Esophagus (tissue), 2 donors: ENCODE measurements around the gene DOCK1. TPM values are rescaled to one million over a fixed set of nuclear protein-coding genes. Genes with fewer than 3 reads are reported as not detected.

Experiments
- H3K27ac ChIP-seq, 2 donors: one replicate each; pipeline ENCODE4 v1.5.1; 2013; ENCODE audit warnings: low read depth in 2 of 2, mild to moderate bottlenecking in 2 of 2, inconsistent platforms in 1 of 2, low read length in 1 of 2, moderate library complexity in 1 of 2
- H3K27me3 ChIP-seq, 2 donors: one replicate each; pipeline ENCODE4 v1.6.1; 2013; ENCODE audit warnings: low read length in 2 of 2, control low read depth in 1 of 2, mild to moderate bottlenecking in 1 of 2; ENCODE audit not compliant: insufficient read depth in 2 of 2, control insufficient read depth in 1 of 2
- H3K36me3 ChIP-seq, 2 donors: one replicate each; pipeline ENCODE4 v1.6.1; 2013; ENCODE audit warnings: low read length in 1 of 2; ENCODE audit not compliant: control insufficient read depth in 2 of 2, insufficient read depth in 2 of 2
- H3K4me1 ChIP-seq, 2 donors: one replicate each; pipeline ENCODE4 v1.6.1; 2013; ENCODE audit warnings: low read length in 1 of 2; ENCODE audit not compliant: control insufficient read depth in 2 of 2, insufficient read depth in 2 of 2
- H3K4me3 ChIP-seq, 2 donors: one replicate each; pipeline ENCODE4 v1.5.1; 2013; ENCODE audit warnings: low read length in 2 of 2, mild to moderate bottlenecking in 2 of 2, low read depth in 1 of 2, moderate library complexity in 1 of 2
- H3K9me3 ChIP-seq, 2 donors: one replicate each; pipeline ENCODE4 v1.6.1; 2013; ENCODE audit warnings: mild to moderate bottlenecking in 2 of 2, low read depth in 1 of 2, low read length in 1 of 2, moderate library complexity in 1 of 2; ENCODE audit not compliant: control insufficient read depth in 2 of 2, insufficient read depth in 1 of 2
- WGBS, 2 donors: extraction: QIAGEN DNeasy Blood & Tissue Kit; methylation state at CpG; one replicate each; pipeline ENCODE4 v1.1.7; 2013; 5-methylcytosine and 5-hydroxymethylcytosine counted together
- polyA plus RNA-seq, 2 donors: library from polyadenylated mRNA; stranded (reverse); fragments of 200-250 nt; gene quantifications; one replicate each; pipeline ENCODE4 v1.2.3, GENCODE V29; 2013
- donor health status: healthy with polysubstance abuse.
- donor health status: Bipolar disorder and iron deficiency.

The DOCK1 gene
- polyA plus RNA-seq, 2 donors: 11.4 to 17.5 TPM

DNA sequence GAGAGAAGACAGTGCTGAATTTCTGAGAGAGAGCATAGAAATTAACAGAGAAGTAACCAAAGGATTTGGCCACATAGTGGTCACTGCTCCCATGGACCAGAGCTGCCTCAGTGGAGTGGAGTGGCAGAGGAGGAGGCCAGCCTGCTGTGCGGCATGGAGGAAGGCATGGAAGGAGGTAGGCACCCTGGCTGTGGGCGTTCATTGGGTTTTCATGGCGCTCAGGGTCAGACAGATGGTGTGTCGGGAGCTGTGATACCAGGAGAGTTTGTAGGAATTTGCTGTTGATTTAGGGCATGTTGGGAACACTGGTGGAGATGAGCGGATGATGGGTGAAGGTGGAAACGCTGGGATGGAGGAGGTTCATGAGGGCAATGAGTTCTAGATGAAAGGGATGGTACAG is 370.0 kb downstream of the DOCK1 start:
- Histone ChIP-seq H3K9me3 (no peaks in the 10 kb centered on the region), H3K36me3 (no peaks in the 10 kb centered on the region)

DNA sequence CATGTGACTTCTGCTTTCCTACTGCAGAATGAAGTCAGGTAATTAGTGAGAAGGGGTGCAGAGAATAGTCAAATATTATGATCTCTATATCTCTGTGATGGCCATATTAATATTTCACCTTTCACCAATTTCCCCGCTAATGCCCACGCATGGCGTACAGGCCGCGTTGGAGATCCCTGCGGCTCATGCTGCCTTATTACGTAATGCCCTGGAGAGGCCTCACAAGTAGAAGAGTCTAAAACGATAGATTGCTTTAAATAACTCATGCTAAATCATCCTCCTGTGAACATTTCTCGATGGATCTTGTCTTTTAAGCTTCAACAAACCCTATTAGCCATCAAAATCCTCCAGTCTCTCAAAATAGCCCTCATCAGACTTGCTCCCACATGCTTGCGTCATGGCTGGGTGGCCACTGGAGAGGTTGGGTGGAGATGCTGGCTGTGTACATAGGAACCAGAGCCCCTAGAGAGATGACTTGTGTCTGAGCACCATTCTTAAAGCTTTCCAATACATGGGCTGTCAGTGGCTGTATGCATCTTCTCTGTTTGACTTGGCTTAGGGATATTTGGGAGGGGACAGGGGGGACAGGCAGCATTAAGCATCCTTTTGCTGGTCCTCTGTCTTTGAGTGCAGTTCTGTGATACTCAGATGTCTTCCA is 370.7 kb downstream of the DOCK1 start:
- 93 to 94% methylated on average over 10 of the region's 10 CpGs for WGBS, 2 donors
- H3K4me1 ChIP-seq: no peaks in the 10 kb centered on the region
- no peaks in the 10 kb centered on the region for H3K9me3 ChIP-seq
- H3K27ac ChIP-seq: no peak overlapping the region
- H3K4me3 ChIP-seq: no peak overlapping the region
- H3K27me3 ChIP-seq: no peaks in the 10 kb centered on the region
- no peaks in the 10 kb centered on the region for H3K36me3 ChIP-seq

More for the DNA sequence above, 370.0 kb downstream of the DOCK1 start:
- H3K4me1 ChIP-seq: no peaks in the 10 kb centered on the region
- no peak overlapping the region for H3K4me3 ChIP-seq
- WGBS, 2 donors: 94 to 96% methylated on average over 6 of the region's 6 CpGs
- no peak overlapping the region for H3K27ac ChIP-seq
- H3K27me3 ChIP-seq: no peaks in the 10 kb centered on the region

DNA sequence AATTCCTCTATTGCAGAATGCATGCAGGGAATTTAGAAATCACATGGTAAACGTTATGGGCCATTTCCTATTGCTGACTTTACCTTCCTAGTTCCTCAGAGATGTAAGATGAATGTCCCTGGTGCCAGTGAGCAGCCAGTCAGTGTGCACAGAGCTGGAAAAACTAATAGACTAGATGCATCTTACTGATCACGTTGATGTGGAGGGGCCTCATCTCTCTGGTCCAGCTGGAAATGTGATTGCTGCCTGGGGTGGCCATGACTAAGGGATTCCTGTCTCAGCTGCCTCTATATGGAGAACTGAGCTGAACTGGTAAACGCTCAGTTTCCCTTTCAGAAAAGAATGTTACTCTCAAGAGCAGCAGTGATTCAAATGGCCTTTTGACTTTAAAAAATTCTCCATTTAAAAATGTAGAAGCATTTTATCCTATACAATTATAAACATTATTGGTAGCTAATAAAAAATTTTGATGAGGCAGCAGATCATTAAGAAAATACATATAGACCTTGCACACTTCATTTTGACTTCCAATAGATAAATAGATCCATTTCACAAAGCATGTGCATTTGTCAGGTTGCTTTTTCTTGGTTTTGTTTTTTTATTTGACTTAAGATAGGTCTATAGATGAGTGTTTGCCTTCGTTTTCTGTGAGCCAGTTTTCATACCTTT is 371.7 kb downstream of the DOCK1 start:
- H3K4me3 ChIP-seq: no peak overlapping the region
- H3K9me3 ChIP-seq: no peaks in the 10 kb centered on the region
- H3K27ac ChIP-seq: no peak overlapping the region
- H3K36me3 ChIP-seq: no peaks in the 10 kb centered on the region
- no peaks in the 10 kb centered on the region for H3K27me3 ChIP-seq
- 71% methylated on average over 4 of the region's 4 CpGs for WGBS, 2 donors
- no peaks in the 10 kb centered on the region for H3K4me1 ChIP-seq

DNA sequence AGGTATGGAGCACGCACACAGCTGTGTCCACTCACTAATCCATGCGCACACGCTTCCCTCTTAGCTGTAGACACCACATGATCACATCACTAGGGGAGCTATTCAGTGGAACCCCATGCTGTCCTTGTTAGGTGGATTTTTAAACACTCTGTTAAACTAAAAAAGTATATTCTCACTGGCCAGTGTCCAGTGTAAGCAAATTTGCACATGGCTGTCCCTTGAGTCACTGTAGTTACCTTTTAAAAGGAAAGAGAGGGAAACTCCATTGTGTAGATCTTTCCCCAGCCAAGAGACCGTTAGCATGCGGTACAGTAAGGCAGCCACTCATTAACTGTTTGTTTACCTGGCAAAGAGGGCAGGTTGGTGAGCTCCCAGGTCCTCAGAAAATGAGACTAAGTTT is 372.8 kb downstream of the DOCK1 start:
- no peaks in the 10 kb centered on the region for H3K36me3 ChIP-seq
- H3K4me1 ChIP-seq: no peaks in the 10 kb centered on the region
- H3K27ac ChIP-seq: no peak overlapping the region
- H3K9me3 ChIP-seq: no peaks in the 10 kb centered on the region
- H3K27me3 ChIP-seq: no peaks in the 10 kb centered on the region
- H3K4me3 ChIP-seq: no peak overlapping the region
- WGBS, 2 donors: 70 to 72% methylated on average over 5 of the region's 5 CpGs

DNA sequence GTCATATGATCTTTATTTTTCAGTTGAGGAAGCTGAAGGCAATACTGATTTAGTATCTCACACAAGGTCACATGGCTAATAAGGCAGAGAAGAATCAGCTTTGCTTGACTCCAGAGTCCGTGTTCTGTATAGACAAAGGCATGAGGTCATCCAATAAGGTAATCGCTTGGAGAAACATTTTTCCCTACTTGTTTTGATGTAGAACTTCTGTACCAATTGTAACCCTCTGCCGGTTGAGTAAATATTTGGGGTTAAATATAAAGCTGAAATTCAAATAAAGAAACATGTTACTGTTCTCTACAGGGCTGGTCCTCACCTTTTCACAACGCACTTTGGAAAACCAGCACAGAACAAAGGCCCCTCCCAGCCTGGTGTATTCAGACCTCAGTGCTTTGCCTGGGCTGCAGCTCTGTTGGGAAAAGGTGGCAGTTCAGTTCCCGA is 374.1 kb downstream of the DOCK1 start:
- Histone ChIP-seq H3K36me3 (no peaks in the 10 kb centered on the region), H3K27ac (no peak overlapping the region), H3K4me1 (no peaks in the 10 kb centered on the region), H3K4me3 (no peak overlapping the region), H3K9me3 (no peaks in the 10 kb centered on the region), H3K27me3 (no peaks in the 10 kb centered on the region)
- 76 to 78% methylated on average over 5 of the region's 5 CpGs for WGBS, 2 donors

DNA sequence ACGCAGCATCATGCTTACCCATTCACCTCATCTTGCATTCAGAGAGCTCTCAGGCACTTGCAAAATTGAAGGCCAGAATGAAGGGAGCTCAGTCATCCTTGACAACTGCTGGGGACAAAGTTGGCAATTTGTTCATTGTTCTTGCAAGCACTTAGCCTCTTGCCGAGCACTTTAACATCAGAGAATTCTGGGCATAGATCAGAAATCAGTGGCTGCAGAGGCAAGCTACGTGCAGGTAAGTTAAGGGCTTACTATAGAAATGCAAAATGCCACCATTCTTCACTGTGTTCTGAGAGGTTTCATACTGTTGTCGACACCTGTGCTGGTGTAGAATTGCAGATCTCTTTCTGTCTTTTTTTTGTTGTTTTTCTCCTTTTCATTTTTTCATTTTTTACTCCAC is 375.2 kb downstream of the DOCK1 start:
- H3K4me1 ChIP-seq: no peaks in the 10 kb centered on the region
- H3K36me3 ChIP-seq: no peaks in the 10 kb centered on the region
- no peak overlapping the region for H3K27ac ChIP-seq
- WGBS, 2 donors: 97% methylated on average over 4 of the region's 4 CpGs
- H3K9me3 ChIP-seq: no peaks in the 10 kb centered on the region
- H3K4me3 ChIP-seq: no peak overlapping the region
- H3K27me3 ChIP-seq: no peaks in the 10 kb centered on the region

DNA sequence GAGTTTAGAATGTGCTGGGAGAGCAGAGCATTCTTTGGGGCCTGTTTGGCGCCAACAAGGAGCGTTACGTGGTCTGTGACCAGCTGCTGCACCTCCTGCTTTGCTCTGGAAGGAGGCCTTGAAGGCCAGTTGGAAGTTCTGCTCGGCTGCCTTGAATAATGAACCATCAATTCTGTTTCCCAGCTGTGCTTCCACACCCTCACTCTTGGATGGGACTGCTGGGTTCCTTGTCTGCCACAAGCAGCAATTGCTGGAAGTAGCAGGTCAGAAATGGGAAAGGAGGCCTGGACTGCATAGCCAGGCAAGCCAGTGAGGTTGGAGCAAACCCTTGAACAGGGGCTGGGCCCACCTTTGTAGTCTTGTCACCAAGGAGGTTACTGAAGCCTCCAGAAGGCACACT is 377.8 kb downstream of the DOCK1 start:
- Histone ChIP-seq H3K36me3 (peaks cover 0 to 2% of the 10 kb centered on the region in 2 donors), H3K4me3 (no peak overlapping the region), H3K27me3 (no peaks in the 10 kb centered on the region), H3K4me1 (no peaks in the 10 kb centered on the region), H3K27ac (no peak overlapping the region), H3K9me3 (peaks cover 0 to 2% of the 10 kb centered on the region in 2 donors)
- WGBS, 2 donors: 80 to 81% methylated on average over 4 of the region's 4 CpGs

DNA sequence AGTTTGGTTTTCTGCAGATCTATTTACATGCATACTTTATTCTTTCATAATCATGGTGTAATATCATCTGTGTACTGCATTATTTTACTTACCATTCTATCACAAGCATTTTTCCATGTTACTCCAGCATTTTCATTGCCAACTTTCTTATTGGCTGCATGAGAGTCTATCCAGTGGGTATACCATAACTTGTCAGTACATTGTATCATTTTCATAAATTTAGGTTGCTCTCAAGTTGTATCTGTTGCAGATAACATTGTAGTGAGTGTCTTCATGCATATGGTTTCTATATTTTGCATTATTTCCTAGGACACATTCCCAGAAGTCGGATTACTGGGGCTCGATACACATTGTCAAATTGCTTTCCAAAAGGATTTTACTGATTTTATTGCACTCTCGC is 378.3 kb downstream of the DOCK1 start:
- no peak overlapping the region for H3K27ac ChIP-seq
- no peak overlapping the region for H3K4me3 ChIP-seq
- peaks cover 0 to 2% of the 10 kb centered on the region in 2 donors for H3K36me3 ChIP-seq
- H3K27me3 ChIP-seq: no peaks in the 10 kb centered on the region
- 83 to 89% methylated on average over 3 of the region's 3 CpGs for WGBS, 2 donors
- no peaks in the 10 kb centered on the region for H3K4me1 ChIP-seq
- H3K9me3 ChIP-seq: peaks cover 0 to 2% of the 10 kb centered on the region in 2 donors

DNA sequence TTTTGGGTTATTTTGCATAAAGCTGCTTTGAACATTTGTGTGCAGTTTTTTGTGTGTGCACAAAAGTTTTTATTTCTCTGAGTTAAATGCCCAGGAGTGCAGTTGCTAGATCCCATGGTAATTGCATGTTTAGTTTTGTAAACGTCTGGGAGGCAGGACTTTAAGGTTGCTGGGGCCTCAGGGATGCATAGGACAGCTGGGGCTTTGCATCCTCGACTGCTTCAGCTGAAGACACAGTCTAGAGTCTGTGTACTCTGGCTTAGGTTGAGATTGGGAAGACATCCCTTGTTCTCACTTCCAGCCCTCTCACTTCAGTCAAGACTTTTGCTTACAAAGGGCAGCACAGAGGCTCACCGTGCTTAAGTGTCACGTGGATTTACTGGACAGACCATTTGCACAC is 385.6 kb downstream of the DOCK1 start:
- Histone ChIP-seq H3K36me3 (peaks cover 0 to 3% of the 10 kb centered on the region in 2 donors), H3K4me3 (no peak overlapping the region), H3K9me3 (peaks cover 0 to 1% of the 10 kb centered on the region in 2 donors), H3K4me1 (no peaks in the 10 kb centered on the region), H3K27ac (no peak overlapping the region), H3K27me3 (no peaks in the 10 kb centered on the region)
- 73 to 78% methylated on average over 4 of the region's 4 CpGs for WGBS, 2 donors

DNA sequence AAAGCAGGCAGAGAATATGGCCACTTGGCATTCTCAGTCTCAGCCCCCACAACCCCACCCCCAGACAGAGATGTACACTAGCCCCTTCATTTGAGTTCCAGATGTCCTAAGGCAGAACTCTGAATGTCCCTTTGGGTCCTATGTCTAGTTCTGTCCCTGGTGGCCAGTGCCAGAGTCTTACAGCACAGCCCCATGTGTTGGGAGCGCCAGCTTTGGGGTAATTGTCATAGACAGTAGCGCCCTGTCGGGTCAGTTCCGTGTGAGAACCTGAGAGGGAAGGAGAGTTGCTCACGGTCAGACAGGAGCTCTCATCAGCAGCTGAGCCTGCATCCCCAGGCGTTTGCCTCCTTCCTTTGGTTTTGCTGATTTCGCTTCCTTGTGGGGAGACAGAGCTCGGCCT is 386.1 kb downstream of the DOCK1 start:
- Histone ChIP-seq H3K9me3 (no peaks in the 10 kb centered on the region), H3K4me1 (no peaks in the 10 kb centered on the region), H3K27me3 (no peaks in the 10 kb centered on the region), H3K36me3 (peaks cover 0 to 2% of the 10 kb centered on the region in 2 donors), H3K4me3 (no peak overlapping the region), H3K27ac (no peak overlapping the region)
- WGBS, 2 donors: 91 to 94% methylated on average over 8 of the region's 8 CpGs
